HEK293T (cell line): Measurements from ENCODE around the gene SSTR1.

Experiments used
- ARNT ChIP-seq: fragments of 450-650 bp; IDR thresholded peaks from 2 replicates; pipeline ENCODE4 v1.6.1; 2017; ENCODE audit warnings: mild to moderate bottlenecking
- BHLHE40 ChIP-seq: fragments of 450-650 bp; IDR thresholded peaks from 2 replicates; pipeline ENCODE4 v1.6.1; 2016; ENCODE audit warnings: mild to moderate bottlenecking, moderate library complexity, borderline replicate concordance
- CTBP1 ChIP-seq: fragments of 450-650 bp; IDR thresholded peaks from 2 replicates; pipeline ENCODE4 v1.6.1; 2016; ENCODE audit warnings: borderline replicate concordance
- ELF4 ChIP-seq: fragments of 450-650 bp; IDR thresholded peaks from 2 replicates; pipeline ENCODE4 v1.6.1; 2017; ENCODE audit warnings: antibody characterized with exemption
- FOXA1 ChIP-seq: fragments of 450-650 bp; IDR thresholded peaks from 2 replicates; pipeline ENCODE4 v1.6.1; 2016; ENCODE audit warnings: mild to moderate bottlenecking
- FOXM1 ChIP-seq: fragments of 450-650 bp; IDR thresholded peaks from 2 replicates; pipeline ENCODE4 v1.6.1; 2017; ENCODE audit warnings: mild to moderate bottlenecking, borderline replicate concordance
- HDGF ChIP-seq: fragments of 450-650 bp; IDR thresholded peaks from 2 replicates; pipeline ENCODE4 v1.6.1; 2017; ENCODE audit warnings: antibody characterized with exemption, borderline replicate concordance
- NFRKB ChIP-seq: fragments of 450-650 bp; IDR thresholded peaks from 2 replicates; pipeline ENCODE4 v1.6.1; 2016; ENCODE audit warnings: mild to moderate bottlenecking, moderate library complexity
- SP1 ChIP-seq: fragments of 450-650 bp; IDR thresholded peaks from 2 replicates; pipeline ENCODE4 v1.6.1; 2017
- SUZ12 ChIP-seq: fragments of 450-650 bp; IDR thresholded peaks from 2 replicates; pipeline ENCODE4 v1.6.1; 2016; ENCODE audit warnings: mild to moderate bottlenecking
- TARDBP ChIP-seq: fragments of 450-650 bp; IDR thresholded peaks from 2 replicates; pipeline ENCODE4 v1.6.1; 2016
- ZNF384 ChIP-seq: fragments of 450-650 bp; IDR thresholded peaks from 2 replicates; pipeline ENCODE4 v1.6.1; 2016
- TF ChIP-seq, protein P1 (sequence below): fragments of 450-650 bp; IDR thresholded peaks from 2 replicates; pipeline ENCODE4 v1.6.1; 2016

DNA sequence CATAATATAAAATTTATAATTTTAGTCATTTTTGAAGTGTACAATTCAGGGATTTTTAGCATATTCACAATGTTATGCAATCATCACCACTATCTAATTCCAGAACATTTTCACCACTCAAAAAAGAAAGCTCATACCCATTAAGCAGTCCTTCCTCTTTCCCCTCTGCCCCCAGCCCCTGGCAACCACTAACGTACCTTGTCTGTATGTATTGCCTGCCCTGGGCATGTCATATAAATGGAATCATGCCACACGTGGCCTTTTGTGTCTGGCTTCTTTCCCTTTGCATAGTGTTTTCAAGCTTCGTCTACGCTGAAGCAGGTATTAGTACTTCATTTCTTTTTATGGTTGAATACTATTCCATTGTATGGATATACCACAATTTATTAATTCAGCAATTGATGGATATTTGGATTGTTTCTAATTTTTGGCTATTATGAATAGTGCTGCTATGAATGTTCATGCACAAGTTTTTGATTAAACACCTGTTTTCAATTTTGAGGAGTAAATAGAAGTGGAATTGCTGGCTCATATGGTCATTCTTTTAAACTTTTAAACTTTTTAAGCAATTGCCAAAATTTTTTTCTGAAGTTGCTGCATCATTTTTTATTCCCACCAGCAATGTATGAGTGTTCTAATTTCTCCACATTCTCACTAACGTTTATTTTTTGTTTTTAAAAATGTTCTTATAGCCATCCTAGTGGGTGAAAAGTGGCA lies 1.6 kb upstream of the SSTR1 start:
- TF ChIP-seq SUZ12 (no peak), CTBP1 (no peak), BHLHE40 (no peak), HDGF (no peak), SP1 (no peak), NFRKB (no peak), FOXM1 (no peak), ELF4 (no peak), ZNF384 (no peak), ARNT (no peak), TARDBP (no peak), FOXA1 (no peak)
- TF ChIP-seq, protein P1, sequence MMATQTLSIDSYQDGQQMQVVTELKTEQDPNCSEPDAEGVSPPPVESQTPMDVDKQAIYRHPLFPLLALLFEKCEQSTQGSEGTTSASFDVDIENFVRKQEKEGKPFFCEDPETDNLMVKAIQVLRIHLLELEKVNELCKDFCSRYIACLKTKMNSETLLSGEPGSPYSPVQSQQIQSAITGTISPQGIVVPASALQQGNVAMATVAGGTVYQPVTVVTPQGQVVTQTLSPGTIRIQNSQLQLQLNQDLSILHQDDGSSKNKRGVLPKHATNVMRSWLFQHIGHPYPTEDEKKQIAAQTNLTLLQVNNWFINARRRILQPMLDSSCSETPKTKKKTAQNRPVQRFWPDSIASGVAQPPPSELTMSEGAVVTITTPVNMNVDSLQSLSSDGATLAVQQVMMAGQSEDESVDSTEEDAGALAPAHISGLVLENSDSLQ = no peak
